ENCODE results near the gene CARTPT. TPM values are rescaled to one million over a fixed set of nuclear protein-coding genes. Genes with fewer than 3 reads are reported as not detected.

Gene CARTPT
- total and polyA plus RNA-seq, 2 of the 8 experiments (the other 6 are each of a cell fraction or from before 2014, with no cell fraction given), result not detected

GRCh38 chr5:71770381-71770780 is 51.3 kb downstream of the CARTPT start:
- Histone ChIP-seq H2BK5ac (ENCODE audit: low read depth, low read length) (no peak overlapping the region), H4K8ac (ENCODE audit: extremely low read depth, insufficient read depth, low read length) (no peak overlapping the region), H3K27ac (ENCODE audit: low read depth, low read length) (no peak overlapping the region), H3K9ac (replicated peaks in 1 of 4; ENCODE audit: extremely low read depth in 1 of 4, low read depth in 3 of 4, low read length in 3 of 4) (no peak overlapping the region), H2BK12ac (ENCODE audit: low read depth, low read length) (no peak overlapping the region), H3K4me3 (ENCODE audit: extremely low read depth in 1 of 4, insufficient read depth in 2 of 4, low read depth in 3 of 4, low read length in 4 of 4) (no peak overlapping the region), H3K18ac (ENCODE audit: extremely low read depth, low read length) (no peak overlapping the region), H3K14ac (ENCODE audit: insufficient read length) (no peak overlapping the region), H3K27me3 (replicated peaks in 1 of 4; ENCODE audit: control insufficient read depth in 3 of 4, extremely low read depth in 1 of 4, insufficient read depth in 3 of 4, low read length in 3 of 4) (no peaks in the 10 kb centered on the region), H3K4me1 (replicated peaks in 1 of 4; ENCODE audit: control insufficient read depth in 3 of 4, insufficient read depth in 4 of 4, low read length in 3 of 4) (peaks cover 2 to 4% (median 4%) of the 10 kb centered on the region in 4 experiments; a peak in 5 of 7 replicates), H3K23me2 (ENCODE audit: low read depth, low read length) (no peaks in the 10 kb centered on the region; the same call in 1 of the 2 replicates), H2AFZ (ENCODE audit: low read length) (no peak overlapping the region), H3K4me2 (ENCODE audit: insufficient read depth in 1 of 2, low read depth in 2 of 2, low read length in 2 of 2) (no peak overlapping the region), H4K5ac (ENCODE audit: insufficient read length, low read depth, low read length) (no peak overlapping the region), H2AK5ac (ENCODE audit: low read depth, low read length) (no peak overlapping the region), H4K91ac (replicated peaks; ENCODE audit: insufficient read length, low read length) (no peak overlapping the region), H3K56ac (replicated peaks; ENCODE audit: insufficient read length, low read depth, low read length) (no peak overlapping the region), H3K4ac (replicated peaks; ENCODE audit: insufficient read length, low read depth, low read length) (no peak overlapping the region), H3K79me1 (ENCODE audit: low read depth, low read length) (no peaks in the 10 kb centered on the region), H3K79me2 (ENCODE audit: control insufficient read depth in 1 of 2, insufficient read depth in 2 of 2, low read length in 2 of 2) (no peaks in the 10 kb centered on the region), H2BK120ac (replicated peaks; ENCODE audit: low read depth, low read length) (no peak overlapping the region), H3K36me3 (ENCODE audit: control insufficient read depth in 2 of 4, insufficient read depth in 4 of 4, low read length in 3 of 4) (no peaks in the 10 kb centered on the region), H2BK15ac (ENCODE audit: low read length) (no peak overlapping the region), H3K23ac (ENCODE audit: insufficient read length) (no peak overlapping the region), H4K20me1 (replicated peaks in 1 of 2; ENCODE audit: control insufficient read depth in 1 of 2, insufficient read depth in 2 of 2, low read length in 2 of 2) (no peaks in the 10 kb centered on the region), H2BK20ac (ENCODE audit: low read length) (no peak overlapping the region), H3K9me3 (ENCODE audit: insufficient read depth in 2 of 2, low read depth in 1 of 2, low read length in 1 of 2) (no peaks in the 10 kb centered on the region)
- POLR2A ChIA-PET (ENCODE audit: partially characterized antibody), result no interaction called here
- DNase-seq (ENCODE audit: low read depth in 1 of 2, low spot score in 2 of 2) (no peak), FAIRE-seq (no peak)
- CTCF ChIA-PET (ENCODE audit: partially characterized antibody), result interaction anchor here (0.6 to 1.9 kb wide), 3 partner anchors 12 to 354 kb away, joined by 3 to 9 read pairs (median 3); no protein-coding TSS in a partner anchor
- no peak for TF ChIP-seq HDAC6 (IDR thresholded peaks at IDR 0.05; ENCODE audit: low read depth, low read length)

All from H1 (cell line).